Fibroblast of skin of left biceps (primary cell): ENCODE measurements around the gene NTRK1.

Experiments used
- DNase-seq, 2 experiments: peaks; one replicate each; pipeline ENCODE4 v3.0.0-alpha.2; 2013; ENCODE audit warnings: low read depth in 2 of 2

NTRK1 gene

DNA sequence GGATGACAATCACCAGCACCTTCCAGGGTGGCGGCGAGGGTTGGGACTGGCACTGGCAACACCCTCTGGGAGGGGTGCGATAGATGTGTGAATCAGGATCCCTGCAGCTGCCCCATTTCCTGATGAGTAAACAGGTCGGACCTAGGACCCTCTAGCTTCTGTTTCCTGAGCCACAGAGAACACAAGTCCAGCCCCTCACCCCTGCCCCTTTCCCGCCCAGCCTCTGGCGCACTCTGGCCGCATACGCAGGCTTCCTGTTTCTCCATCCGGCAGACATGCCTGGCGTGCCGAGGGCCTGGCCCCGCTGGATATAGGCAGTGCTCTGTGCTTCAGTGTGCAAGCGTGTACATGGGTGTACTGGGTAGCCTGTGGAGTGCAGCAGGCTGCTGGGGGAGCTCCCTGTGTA, 37.5 kb downstream of the NTRK1 start:
- no peak for DNase-seq

DNA sequence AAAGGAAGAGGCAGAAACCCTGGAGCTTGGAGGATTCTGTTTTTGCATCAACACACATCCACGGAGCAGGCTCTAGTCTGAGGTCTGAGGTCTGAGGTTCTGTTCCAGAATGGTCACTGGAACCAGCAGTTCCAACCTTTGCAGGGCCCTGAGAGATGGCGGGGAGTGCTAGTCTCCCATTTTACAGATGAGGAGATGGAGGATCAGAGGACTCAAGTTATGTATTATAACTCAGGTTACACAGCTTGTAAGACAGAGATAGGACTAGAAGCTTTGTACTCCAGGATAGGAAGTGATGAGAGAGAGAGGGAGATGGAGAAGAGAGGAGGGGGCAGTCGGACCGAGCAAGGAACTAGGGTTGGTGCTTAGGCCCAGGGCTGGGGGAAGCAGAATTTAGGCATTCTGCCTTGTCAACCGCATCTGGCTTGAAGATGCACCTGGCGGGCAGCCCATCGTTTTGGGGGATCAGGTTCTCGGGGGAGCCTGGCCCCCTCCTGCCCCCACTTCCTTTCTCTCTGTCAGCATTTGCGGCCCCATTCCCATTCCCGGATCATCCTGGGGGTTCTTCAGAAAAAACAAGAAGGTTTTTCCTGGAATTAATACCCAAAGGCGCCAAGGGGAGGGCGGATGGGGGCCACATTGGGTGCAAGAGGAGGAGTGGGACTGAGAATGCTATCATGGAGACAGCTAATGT, 38.5 kb downstream of the NTRK1 start:
- no peak for DNase-seq

DNA sequence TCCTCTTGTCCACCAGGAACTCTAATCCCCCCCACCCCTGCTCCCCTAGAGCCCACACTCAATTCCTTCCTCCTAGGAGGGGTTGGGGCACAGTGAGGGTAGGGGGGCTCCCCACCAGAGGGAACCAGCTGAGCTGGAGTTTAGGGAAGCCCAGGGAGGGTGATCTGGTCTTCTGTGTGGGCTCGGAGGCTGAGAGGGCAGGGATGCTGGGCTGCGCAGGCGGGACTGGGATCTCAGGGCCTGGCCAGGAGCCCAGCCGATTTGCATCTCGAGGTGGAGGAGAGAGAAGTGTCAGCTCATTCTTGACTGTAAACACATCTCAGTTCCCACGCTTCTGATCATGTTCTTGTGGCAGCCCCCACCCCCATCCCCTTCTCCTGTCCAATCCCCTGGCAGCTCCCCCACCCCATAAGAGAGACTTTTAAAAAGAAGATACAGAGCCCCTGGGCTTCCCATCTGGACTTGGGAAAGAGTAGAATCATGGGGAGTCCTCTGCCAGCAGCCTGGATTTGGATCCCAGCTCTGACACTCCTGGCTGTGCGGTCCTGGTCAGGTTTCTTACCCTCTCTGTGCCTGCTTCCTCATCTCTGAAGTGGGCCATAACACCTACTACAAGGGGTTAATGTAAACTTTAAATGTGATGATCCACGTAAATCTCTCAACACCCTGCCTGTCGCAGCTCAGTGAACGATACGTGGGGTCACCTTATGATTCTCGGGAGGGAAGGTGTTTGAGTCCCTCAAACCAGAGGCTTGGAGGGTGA, 39.5 kb downstream of the NTRK1 start:
- DNase-seq: peak; percentile 42 to 45

DNA sequence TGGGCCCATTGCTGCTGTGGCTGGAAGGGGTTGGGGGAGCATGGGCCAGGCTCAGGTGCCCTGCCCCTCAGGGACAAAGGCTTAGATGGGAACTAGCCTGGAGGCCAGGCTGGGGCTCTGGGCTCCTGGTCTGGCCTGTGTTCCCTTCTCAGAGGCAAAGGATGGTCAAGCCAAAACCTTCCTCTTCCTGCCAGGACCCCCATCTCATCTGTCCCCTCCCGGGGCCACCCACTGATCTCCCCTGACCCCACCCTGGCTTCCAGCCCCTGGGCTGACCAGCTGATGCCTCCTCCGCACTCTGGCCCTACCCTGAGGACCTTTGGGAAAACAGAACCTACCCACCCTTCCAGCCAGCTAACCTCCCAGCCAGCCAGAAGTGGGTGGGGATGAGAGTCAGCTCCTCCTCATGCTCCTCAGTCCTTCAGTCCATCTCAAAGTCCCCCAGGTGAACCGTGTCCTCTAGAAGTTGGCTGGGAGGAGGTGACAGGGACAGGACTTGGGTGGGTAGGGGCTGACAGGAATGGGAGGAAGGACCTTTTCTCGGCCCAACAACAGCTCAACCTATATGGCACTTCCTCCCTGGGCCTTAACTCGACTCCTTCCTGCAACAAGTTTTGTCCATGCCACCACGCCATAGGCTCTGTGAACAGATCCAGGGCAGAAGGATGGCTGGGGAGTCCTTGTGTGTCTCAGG, 40.4 kb downstream of the NTRK1 start:
- DNase-seq: no peak

DNA sequence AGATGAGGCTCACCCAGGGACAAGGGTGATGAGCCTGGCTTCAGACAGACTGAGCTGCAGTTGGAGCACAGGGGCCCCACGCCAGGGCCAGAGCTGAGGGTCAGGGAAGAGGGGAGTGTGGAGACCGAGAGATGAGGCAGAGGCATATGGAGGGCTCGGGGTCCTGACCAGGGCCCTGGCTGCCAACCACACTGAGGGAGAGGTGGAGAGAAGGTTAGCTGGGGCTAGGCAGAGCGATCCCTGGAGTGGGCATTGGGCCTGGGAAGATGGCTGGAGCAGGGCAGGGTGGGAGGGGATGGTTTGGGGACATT, 40.9 kb downstream of the NTRK1 start:
- no peak for DNase-seq

DNA sequence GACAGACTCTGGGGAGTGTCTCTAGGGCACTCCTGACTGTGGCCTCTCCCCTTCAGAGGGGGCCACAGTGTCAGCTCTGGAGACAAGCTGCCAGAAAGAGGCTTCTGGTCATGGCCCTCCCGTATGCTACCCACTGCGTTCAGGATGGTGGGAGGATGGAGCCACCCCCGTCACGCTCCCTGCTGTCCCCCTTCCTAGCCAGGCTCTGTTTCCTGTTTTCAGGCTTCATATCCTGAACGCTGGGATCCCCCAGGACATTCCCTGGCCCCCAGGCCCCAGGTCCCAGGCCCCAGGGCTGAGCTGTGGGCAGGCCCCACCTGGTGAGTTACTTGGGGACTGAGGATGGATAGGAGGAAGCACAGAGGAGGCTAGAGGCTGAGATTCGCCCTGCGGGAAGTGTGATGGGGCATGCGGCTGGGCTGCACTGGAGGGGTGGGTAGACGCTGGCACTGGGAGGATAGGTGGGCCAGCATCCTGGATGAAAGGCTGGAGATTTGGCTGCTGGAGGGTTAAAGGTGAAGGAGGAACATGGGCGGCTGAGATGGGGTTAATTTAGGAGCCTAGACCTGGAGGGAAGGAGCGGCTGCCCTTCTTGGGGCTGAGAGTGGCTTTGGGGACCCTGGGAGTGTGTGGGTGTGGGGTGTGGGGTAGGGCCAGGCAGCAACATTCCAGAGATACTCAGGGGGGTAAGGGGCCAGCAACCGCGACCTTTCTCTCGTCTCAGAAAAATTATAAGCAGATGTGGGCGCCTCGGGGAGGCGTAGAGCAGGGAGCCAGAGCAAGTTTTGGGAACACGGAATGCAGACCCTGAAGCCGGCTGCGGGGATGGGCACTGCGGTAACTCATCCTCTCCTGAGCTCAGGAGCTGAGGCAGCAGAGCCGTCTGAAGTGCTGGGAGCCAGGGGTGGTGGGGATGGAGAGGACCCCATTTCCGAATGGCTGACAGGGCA, 41.6 kb downstream of the NTRK1 start:
- peak; percentile 45 to 50 for DNase-seq

DNA sequence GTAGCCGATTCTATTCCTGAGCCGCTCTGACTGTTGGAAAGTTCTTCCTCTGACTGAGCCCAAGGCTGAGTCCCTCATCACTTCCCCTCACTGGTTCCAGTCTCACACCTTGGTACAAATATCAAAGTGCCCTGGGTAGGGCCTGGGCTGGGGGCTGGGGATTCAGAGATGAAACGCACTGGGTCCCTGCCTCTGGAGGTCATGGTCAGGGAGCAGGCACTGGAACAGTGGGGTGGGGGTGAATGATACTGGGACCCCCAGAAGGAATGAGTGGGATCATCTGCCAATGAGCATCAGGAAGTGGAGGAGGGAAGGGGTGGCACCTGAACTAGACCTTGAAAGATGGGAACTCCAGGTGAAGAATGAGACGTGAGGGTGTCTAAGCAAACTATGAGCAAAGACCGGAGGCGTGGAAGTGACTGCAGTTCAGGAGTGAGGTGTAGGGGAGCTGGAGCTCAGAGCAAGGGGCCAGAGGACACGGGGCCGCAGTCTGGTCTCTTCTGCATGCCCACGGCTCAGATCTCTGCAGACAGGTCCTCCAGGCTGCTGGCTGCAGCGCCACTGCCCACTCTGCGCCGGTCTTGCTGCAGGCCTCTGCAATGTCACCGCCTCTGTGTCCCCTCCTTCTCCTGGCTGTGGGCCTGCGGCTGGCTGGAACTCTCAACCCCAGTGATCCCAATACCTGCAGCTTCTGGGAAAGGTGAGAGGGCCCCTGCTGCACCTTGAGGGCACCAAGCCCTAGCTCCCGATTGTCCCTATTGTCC, 42.8 kb downstream of the NTRK1 start:
- DNase-seq: no peak

DNA sequence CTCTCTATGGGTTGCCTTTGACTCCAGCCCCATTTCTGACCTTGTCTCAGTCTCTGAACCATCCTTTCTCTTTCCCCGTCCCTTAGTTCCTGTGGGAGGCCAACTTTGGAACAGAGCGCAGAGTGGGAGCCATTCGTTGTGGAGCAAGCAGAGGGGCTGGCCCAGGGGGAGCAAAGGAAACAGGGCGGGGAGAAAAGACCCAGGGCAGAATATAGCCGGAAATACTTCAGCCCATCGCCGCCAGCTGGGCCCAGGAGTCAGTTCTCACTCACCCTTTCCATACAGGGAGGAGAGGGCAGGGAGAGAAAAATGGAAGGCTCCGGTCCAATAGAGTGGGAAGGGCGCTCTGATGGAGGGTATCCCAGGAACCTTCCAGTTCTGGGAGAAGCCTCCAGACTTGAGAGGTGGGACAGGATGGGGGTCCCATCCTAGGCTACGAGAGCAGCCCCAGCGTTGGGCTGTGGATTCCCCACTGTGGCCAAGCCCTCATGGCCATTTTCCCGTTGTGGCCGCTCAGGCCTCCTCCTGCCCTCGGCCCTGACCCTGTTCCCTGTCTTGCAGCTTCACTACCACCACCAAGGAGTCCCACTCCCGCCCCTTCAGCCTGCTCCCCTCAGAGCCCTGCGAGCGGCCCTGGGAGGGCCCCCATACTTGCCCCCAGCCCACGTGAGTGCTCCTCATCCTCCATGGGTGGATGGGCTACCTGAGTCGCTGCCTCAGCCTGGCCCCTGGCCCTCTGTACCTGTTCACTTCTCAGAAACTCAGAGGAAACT, 43.7 kb downstream of the NTRK1 start:
- no peak for DNase-seq

DNA sequence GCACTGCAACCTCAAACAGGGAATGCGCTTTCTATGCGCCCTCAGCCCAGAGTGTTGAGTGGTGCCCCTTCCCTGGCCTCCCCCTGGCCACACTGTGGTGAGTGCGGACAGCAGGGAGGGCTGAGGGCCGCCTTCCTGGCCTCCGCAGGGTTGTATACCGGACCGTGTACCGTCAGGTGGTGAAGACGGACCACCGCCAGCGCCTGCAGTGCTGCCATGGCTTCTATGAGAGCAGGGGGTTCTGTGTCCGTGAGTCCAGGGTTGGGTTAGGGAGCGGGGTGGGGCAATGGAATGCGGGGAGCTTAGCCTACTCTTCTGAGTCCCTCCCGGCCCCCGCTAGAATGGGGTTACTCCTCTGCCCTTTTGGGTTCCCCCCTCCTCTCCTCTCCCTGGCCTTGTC, 44.5 kb downstream of the NTRK1 start:
- DNase-seq: no peak

DNA sequence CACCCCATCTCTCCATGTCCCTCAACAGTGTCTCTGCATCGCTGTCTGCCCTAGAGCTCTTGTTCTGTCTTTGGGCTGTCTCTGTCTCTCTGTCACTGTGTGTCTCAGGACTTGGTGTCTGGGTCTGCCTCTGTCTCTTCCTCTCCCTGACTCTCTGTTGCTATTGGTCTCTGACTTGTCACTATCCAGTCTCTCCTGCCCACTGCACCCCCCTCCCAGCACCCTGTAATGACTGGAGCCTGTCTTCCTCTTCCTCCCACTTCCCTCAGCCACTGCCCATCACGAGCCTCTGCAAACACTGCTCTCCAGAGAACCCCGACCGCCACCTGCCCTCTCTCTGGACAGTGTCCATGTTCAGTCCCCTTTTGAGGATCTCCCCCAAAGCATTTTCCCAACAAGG, 45.0 kb downstream of the NTRK1 start:
- DNase-seq: no peak

DNA sequence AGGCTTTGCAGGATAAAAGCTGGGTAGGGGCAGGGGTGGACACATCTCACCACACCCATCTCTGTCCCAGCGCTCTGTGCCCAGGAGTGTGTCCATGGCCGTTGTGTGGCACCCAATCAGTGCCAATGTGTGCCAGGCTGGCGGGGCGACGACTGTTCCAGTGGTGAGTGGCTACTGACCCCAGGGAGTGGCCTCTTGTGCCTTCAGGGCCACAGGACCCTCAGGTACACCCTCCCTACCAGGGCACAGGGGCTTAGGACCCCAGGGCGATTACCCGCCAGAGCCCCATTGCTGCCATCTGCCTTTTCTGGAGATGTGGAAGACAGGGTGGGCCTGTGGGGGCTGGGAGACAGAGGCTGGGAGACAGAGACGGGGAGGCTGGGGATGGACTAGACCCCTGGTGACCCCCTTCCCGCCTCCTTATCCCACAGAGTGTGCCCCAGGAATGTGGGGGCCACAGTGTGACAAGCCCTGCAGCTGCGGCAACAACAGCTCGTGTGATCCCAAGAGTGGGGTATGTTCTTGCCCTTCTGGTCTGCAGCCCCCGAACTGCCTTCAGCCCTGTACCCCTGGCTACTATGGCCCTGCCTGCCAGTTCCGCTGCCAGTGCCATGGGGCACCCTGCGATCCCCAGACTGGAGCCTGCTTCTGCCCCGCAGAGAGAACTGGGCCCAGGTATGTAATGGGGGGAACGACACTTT, 45.7 kb downstream of the NTRK1 start:
- no peak for DNase-seq

DNA sequence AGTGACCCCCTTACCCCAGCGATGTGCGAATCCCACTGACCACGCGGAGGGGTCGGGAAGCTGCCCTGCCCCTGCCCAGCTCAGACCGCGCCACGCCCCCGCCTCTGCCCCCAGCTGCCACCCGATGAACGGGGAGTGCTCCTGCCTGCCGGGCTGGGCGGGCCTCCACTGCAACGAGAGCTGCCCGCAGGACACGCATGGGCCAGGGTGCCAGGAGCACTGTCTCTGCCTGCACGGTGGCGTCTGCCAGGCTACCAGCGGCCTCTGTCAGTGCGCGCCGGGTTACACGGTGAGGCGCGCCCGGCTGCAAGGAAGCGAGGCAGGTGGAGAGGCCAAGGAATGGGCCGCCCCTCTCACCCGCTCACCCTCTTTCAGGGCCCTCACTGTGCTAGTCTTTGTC, 47.9 kb downstream of the NTRK1 start:
- DNase-seq: no peak

DNA sequence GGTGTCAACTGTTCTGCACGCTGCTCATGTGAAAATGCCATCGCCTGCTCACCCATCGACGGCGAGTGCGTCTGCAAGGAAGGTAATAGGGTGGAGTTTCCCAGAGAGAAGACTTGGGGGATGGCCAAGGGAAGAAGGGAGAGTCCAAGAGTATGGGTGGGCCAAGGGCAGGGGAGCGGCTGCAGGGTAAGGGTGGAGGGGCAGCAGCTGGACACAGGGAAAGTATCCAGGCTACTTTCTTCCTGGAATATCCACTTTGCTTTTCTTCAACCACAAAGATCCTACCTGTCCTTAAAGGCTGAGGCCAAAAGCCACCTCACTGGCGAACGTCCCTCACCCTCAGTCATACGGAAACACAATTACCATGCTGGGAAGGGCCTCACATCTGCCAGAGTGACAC, 48.3 kb downstream of the NTRK1 start:
- no peak for DNase-seq

DNA sequence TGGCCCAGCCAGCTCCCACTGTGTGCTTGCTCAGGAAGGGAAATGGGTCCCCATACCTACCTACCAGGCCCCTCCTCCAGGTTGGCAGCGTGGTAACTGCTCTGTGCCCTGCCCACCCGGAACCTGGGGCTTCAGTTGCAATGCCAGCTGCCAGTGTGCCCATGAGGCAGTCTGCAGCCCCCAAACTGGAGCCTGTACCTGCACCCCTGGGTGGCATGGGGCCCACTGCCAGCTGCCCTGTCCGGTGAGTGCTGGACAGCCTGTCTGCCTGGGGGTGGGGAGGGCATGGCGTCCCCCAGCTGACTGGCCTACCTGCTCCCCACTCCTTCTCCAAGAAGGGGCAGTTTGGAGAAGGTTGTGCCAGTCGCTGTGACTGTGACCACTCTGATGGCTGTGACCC, 49.0 kb downstream of the NTRK1 start:
- no peak for DNase-seq

DNA sequence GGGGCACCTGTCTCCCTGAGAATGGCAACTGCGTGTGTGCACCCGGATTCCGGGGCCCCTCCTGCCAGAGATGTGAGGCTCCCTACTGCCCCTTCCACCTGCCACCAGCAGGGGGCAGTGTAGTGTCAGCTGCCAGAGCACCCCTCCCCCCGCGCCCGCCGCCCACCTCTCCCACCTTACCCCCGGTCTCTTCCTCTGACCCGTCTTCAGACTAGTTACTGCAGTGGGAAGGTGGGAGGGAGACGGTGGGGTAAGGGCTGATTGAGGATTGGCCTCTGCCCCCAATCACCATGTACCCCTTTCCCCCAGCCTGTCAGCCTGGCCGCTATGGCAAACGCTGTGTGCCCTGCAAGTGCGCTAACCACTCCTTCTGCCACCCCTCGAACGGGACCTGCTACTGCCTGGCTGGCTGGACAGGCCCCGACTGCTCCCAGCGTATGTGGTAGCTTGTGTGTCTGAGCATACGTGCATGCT, 49.7 kb downstream of the NTRK1 start:
- DNase-seq: no peak

DNA sequence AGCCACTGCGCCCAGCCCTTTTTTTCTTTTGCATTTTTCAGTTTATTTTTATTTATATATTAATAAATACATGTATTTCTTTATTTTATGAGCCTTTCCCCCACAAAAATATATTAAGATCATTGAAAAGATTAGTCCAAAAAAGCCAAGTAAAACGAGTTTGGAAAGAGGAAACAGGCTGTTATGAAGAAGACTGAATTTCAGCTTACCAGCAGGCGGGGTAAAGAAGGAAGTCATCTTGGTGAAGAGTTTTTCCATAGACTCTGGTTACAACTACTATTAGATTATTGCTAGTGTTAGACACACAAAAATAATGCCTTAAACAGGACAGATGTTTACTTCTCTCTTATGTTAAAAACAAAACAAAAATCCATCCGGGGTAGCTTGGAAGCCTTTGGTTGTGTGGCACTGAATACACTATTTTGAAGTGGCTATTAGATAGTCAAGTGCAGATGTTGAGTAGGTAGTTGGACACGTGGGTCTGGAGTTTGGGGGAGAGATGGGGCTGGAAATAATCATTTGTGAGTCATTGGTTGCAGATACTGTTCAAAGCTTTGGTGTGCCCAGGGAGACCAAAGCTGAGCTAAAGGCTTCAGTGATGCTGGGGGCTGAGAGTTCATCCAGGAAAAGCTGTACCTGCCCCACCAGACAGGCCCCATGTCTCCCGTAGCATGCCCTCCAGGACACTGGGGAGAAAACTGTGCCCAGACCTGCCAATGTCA, 51.1 kb downstream of the NTRK1 start:
- DNase-seq: no peak

DNA sequence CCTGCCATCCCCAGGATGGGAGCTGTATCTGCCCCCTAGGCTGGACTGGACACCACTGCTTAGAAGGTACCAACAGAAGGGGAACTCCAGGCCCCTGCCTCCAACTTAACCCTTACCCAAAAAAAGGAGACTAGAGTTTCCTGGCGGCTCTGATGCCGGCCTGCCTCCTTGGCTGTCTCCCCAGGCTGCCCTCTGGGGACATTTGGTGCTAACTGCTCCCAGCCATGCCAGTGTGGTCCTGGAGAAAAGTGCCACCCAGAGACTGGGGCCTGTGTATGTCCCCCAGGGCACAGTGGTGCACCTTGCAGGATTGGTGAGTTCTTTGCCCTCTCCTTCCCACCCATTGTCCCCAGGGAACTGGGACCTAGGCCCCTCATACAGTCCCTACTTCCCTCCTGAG, 51.6 kb downstream of the NTRK1 start:
- DNase-seq: no peak

DNA sequence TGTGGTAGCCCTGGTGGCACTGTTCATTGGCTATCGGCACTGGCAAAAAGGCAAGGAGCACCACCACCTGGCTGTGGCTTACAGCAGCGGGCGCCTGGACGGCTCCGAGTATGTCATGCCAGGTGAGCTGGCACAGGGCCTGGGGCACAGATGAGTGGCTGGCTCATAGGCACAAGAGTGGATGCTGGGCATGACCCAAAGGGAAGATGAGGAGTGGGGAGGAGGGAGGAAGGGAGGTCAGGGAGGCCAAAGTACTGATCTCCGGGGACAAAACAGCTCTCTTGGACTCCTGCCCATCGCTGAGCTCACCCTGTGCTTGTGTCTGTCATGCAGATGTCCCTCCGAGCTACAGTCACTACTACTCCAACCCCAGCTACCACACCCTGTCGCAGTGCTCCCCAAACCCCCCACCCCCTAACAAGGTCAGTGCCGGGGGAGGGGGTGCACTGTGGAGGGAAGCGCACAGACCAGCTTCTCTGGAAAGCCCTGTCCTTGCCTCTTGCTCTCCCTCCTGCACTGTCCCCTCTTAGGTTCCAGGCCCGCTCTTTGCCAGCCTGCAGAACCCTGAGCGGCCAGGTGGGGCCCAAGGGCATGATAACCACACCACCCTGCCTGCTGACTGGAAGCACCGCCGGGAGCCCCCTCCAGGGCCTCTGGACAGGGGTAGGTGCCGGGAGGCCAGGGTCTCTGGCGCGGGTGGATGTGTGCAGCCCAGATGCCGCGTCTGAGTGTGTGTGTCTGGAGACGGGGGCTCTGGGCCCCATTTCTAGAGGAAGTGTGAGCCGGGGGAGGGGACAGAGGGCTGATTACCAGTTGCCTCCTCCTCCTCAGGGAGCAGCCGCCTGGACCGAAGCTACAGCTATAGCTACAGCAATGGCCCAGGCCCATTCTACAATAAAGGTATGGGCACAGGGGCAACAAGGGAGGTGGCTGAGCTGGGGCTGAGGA, 52.5 kb downstream of the NTRK1 start:
- DNase-seq: no peak
